Measurements from ENCODE around the gene RNF223. TPM values are rescaled to one million over a fixed set of nuclear protein-coding genes. Genes with fewer than 3 reads are reported as not detected.

The RNF223 gene
- total RNA-seq, 4 donors from 2014 or later = not detected

GRCh38 chr1:1052003-1052840, 21.9 kb downstream of the RNF223 start:
- intact Hi-C loops (cut with DNase I) = no loop called here
- no peaks in the 10 kb centered on the region for H3K9me3 ChIP-seq
- H3K36me3 ChIP-seq = peaks cover 30 to 39% of the 10 kb centered on the region in 2 donors
- no peak overlapping the region for H3K4me3 ChIP-seq (replicated peaks in 1 of 3)
- H3K4me1 ChIP-seq = no peaks in the 10 kb centered on the region
- H3K27me3 ChIP-seq = no peaks in the 10 kb centered on the region
- 93 to 95% methylated on average over 29 of the region's 29 CpGs for WGBS, 2 donors
- no peak for TF ChIP-seq CTCF (IDR thresholded peaks at IDR 0.05)
- TF ChIP-seq POLR2A (IDR thresholded peaks at IDR 0.05) = no peak
- no peak for DNase-seq
- H3K27ac ChIP-seq = no peak overlapping the region

- Histone ChIP-seq H3K27me3 (no peaks in the 10 kb centered on the region), H3K9me3 (no peaks in the 10 kb centered on the region), H3K4me3 (replicated peaks in 1 of 3) (no peak overlapping the region), H3K36me3 (peaks cover 39 to 48% of the 10 kb centered on the region in 2 donors), H3K4me1 (no peaks in the 10 kb centered on the region), H3K27ac (no peak overlapping the region)
- no peak for DNase-seq
- WGBS, 2 donors = 93 to 95% methylated on average over 10 to 27 of the region's 46 CpGs
- TF ChIP-seq POLR2A (IDR thresholded peaks at IDR 0.05) (no peak), CTCF (IDR thresholded peaks at IDR 0.05) (no peak)
- intact Hi-C loops (cut with DNase I) = no loop called here
These were observed 22.8 kb downstream of the RNF223 start for GRCh38 chr1:1051127-1051810.

GRCh38 chr1:1050577-1051052, 23.5 kb downstream of the RNF223 start:
- H3K27ac ChIP-seq = no peak overlapping the region

GRCh38 chr1:1049318-1050165, 24.6 kb downstream of the RNF223 start:
- DNase-seq = no peak
- no peaks in the 10 kb centered on the region for H3K27me3 ChIP-seq
- H3K4me3 ChIP-seq (replicated peaks in 1 of 3) = no peak overlapping the region
- no peaks in the 10 kb centered on the region for H3K4me1 ChIP-seq
- WGBS, 2 donors = 82 to 99% methylated on average over 5 to 16 of the region's 57 CpGs
- TF ChIP-seq POLR2A (IDR thresholded peaks at IDR 0.05) (no peak), CTCF (IDR thresholded peaks at IDR 0.05) (no peak)
- intact Hi-C loops (cut with DNase I) = no loop called here
- H3K9me3 ChIP-seq = no peaks in the 10 kb centered on the region
- no peak overlapping the region for H3K27ac ChIP-seq
- H3K36me3 ChIP-seq = peaks cover 43 to 50% of the 10 kb centered on the region in 2 donors

More at GRCh38 chr1:1050577-1051052, 23.5 kb downstream of the RNF223 start:
- Histone ChIP-seq H3K27me3 (no peaks in the 10 kb centered on the region), H3K36me3 (peaks cover 41 to 50% of the 10 kb centered on the region in 2 donors), H3K4me3 (replicated peaks in 1 of 3) (no peak overlapping the region), H3K9me3 (no peaks in the 10 kb centered on the region), H3K4me1 (no peaks in the 10 kb centered on the region)
- 90 to 94% methylated on average over 23 to 30 of the region's 32 CpGs for WGBS, 2 donors
- no peak for TF ChIP-seq POLR2A (IDR thresholded peaks at IDR 0.05)
- no peak for TF ChIP-seq CTCF (IDR thresholded peaks at IDR 0.05)
- no peak for DNase-seq
- intact Hi-C loops (cut with DNase I) = no loop called here

Measured in thyroid gland (tissue), 4 donors.